Peyer's patch (tissue), 4 donors: Measurements from ENCODE around the gene SMOC1. TPM values are rescaled to one million over a fixed set of nuclear protein-coding genes. Genes with fewer than 3 reads are reported as not detected.

Source experiments
- DNase-seq, 3 donors: peaks; one replicate each; pipeline ENCODE4 v3.0.0-alpha.2; 2017 to 2019
- H3K27ac ChIP-seq, 4 donors: fragments of 200-600 bp; sonication (generic); one replicate each; pipeline ENCODE4 v1.5.1; 2016 to 2019
- H3K27me3 ChIP-seq, 2 donors: fragments of 200-600 bp; sonication (generic); one replicate each; pipeline ENCODE4 v1.5.1; 2019
- H3K36me3 ChIP-seq, 3 donors: fragments of 200-600 bp; sonication (generic); one replicate each; pipeline ENCODE4 v1.5.1; 2016 to 2019
- H3K4me1 ChIP-seq, 4 donors: fragments of 200-600 bp; sonication (generic); one replicate each; pipeline ENCODE4 v1.5.1; 2016 to 2019
- H3K4me3 ChIP-seq, 4 donors: fragments of 200-600 bp; sonication (generic); 1 replicate in 3 of 4; 2 replicates in 1 of 4; pipeline ENCODE4 v1.5.1; 2016 to 2019; ENCODE audit warnings: mild to moderate bottlenecking in 1 of 4
- H3K9me3 ChIP-seq, 4 donors: fragments of 200-600 bp; sonication (generic); one replicate each; pipeline ENCODE4 v1.5.1; 2016 to 2019; ENCODE audit warnings: mild to moderate bottlenecking in 1 of 4
- POLR2A ChIP-seq, 2 donors: fragments of 450-650 bp; IDR thresholded peaks; one replicate each; pipeline ENCODE4 v1.5.1; 2017; ENCODE audit warnings: antibody characterized with exemption in 2 of 2, mild to moderate bottlenecking in 2 of 2, moderate library complexity in 2 of 2
- total RNA-seq, 4 donors: library from RNA; depleted of rRNA; stranded (reverse); fragments of >200 nt; gene quantifications; one replicate each; pipeline ENCODE4 v1.1.0, GENCODE V29; 2016
- TF ChIP-seq, protein P1 (sequence below), 6 experiments: fragments of 450-650 bp in 4 of 6; fragments of 200-600 bp in 2 of 6; sonication (generic) in 1 of 6; IDR thresholded peaks; one replicate each; pipeline ENCODE4 v1.5.1; 2017 to 2019; ENCODE audit warnings: antibody characterized with exemption in 6 of 6, mild to moderate bottlenecking in 3 of 6, moderate library complexity in 1 of 6

The SMOC1 gene
- total RNA-seq, 4 donors from 2014 or later = 0.35 to 0.54 (median 0.38) TPM; not detected in 1

DNA sequence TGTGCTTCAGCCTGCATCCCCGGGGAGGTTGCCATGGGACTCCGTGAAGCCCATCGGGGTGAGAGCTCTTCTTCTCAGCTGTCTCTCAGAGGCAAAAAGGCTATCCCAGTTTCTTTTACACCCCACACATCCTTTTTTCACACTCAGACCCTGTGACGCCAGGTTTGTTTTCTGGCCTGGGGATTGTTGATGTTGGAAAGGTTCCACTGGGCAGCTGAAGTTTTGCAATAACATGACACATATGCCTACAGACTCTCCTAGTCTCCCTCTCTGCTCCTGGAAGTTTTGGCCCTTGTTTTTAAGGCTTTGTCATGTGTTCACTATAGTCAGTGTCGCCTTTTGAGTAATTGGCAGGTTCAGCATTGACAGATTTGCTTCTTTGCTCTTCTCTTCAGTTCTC is 118.6 kb downstream of the SMOC1 start:
- no peak for DNase-seq
- Histone ChIP-seq H3K36me3 (no peaks in the 10 kb centered on the region), H3K9me3 (no peaks in the 10 kb centered on the region), H3K27me3 (no peaks in the 10 kb centered on the region), H3K4me3 (no peak overlapping the region), H3K4me1 (no peaks in the 10 kb centered on the region), H3K27ac (no peak overlapping the region)
- no peak for TF ChIP-seq POLR2A (IDR thresholded peaks at IDR 0.05)
- TF ChIP-seq, protein P1, sequence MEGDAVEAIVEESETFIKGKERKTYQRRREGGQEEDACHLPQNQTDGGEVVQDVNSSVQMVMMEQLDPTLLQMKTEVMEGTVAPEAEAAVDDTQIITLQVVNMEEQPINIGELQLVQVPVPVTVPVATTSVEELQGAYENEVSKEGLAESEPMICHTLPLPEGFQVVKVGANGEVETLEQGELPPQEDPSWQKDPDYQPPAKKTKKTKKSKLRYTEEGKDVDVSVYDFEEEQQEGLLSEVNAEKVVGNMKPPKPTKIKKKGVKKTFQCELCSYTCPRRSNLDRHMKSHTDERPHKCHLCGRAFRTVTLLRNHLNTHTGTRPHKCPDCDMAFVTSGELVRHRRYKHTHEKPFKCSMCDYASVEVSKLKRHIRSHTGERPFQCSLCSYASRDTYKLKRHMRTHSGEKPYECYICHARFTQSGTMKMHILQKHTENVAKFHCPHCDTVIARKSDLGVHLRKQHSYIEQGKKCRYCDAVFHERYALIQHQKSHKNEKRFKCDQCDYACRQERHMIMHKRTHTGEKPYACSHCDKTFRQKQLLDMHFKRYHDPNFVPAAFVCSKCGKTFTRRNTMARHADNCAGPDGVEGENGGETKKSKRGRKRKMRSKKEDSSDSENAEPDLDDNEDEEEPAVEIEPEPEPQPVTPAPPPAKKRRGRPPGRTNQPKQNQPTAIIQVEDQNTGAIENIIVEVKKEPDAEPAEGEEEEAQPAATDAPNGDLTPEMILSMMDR (IDR thresholded peaks at IDR 0.05) = no peak

DNA sequence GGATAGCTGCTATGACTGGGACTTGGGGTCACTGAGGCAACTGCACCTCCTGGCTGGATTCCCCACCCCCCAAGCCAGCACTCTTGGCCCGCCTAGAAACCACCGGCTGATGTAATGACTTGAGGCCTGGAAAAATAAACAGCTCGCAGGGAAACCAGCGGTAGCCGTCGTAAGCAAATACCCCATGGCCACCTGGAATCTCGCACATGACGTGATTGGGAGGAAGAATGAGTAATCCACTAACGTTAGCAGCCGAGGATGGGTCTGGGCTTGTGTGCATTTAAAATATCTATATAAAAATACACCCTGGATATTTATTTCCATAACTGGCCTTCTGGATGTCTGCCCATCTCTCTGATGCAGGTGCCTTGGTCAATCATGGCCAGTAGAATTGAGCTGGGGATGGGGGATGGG is 120.1 kb downstream of the SMOC1 start:
- DNase-seq = no peak
- Histone ChIP-seq H3K4me1 (no peaks in the 10 kb centered on the region), H3K27ac (no peak overlapping the region), H3K9me3 (no peaks in the 10 kb centered on the region), H3K36me3 (no peaks in the 10 kb centered on the region), H3K27me3 (no peaks in the 10 kb centered on the region), H3K4me3 (no peak overlapping the region)
- TF ChIP-seq POLR2A (IDR thresholded peaks at IDR 0.05) = no peak
- TF ChIP-seq, protein P1 (IDR thresholded peaks at IDR 0.05) = no peak

DNA sequence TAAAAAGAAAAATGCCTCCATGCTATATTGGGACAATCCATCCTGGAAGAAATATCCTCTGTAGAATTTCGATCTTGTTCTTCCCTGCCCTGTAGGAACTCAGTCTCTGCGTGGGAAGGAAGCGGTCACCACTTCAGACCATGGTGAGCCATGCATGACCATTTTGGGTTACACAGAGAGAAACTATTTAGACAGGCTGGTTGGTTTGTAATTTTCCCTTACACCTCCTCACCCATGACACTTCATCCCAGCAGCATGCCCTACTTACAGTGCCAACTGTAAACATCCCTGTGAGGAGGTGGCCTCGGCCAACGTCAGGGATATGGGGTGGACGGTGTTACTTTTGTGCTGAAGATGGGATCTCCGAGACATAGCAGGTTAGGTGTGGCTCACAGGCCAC is 121.4 kb downstream of the SMOC1 start:
- no peak overlapping the region for H3K27ac ChIP-seq
- no peak overlapping the region for H3K4me3 ChIP-seq
- no peaks in the 10 kb centered on the region for H3K4me1 ChIP-seq
- H3K27me3 ChIP-seq = no peaks in the 10 kb centered on the region
- no peak for TF ChIP-seq POLR2A (IDR thresholded peaks at IDR 0.05)
- TF ChIP-seq, protein P1 (IDR thresholded peaks at IDR 0.05) = no peak
- H3K9me3 ChIP-seq = no peaks in the 10 kb centered on the region
- DNase-seq = no peak
- H3K36me3 ChIP-seq = no peaks in the 10 kb centered on the region

DNA sequence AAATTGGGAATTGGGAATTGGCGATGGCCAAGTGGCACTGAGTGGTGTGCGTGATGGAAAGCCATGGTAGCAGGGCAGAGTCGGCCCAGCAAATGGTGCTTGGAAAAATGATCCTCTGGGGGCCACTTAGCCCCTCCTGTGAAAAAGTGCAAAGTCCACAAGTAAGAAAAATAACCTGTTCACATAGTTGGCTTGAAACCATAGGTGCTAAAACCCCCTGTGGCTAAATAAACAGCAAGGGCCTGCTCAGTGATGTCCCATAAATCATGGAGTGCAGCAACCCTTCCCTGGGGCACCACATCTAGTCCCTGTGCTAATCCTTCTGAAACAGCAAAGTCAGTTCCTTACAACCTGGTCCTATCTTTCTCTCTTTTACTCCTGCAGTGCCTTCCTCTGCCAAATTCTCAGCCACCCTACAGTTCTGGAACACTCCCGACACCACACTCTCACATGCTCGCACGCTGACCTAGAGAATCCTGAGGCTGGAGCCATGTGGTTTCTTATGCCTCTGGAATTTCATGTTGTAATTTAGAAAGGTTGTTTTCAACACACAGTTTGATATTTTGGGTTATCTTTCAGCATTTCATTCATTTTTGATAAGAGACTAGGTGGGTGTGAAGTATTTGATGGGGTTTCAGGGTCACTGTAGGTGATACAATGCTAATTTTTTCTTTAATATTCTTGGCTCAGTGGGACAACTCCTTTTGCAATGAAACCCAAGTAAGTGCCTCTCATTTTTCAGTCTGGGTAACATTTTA is 123.6 kb downstream of the SMOC1 start:
- Histone ChIP-seq H3K27ac (no peak overlapping the region), H3K36me3 (no peaks in the 10 kb centered on the region), H3K4me3 (no peak overlapping the region), H3K4me1 (no peaks in the 10 kb centered on the region), H3K27me3 (no peaks in the 10 kb centered on the region), H3K9me3 (no peaks in the 10 kb centered on the region)
- DNase-seq = no peak
- TF ChIP-seq, protein P1 (IDR thresholded peaks at IDR 0.05) = no peak
- no peak for TF ChIP-seq POLR2A (IDR thresholded peaks at IDR 0.05)

DNA sequence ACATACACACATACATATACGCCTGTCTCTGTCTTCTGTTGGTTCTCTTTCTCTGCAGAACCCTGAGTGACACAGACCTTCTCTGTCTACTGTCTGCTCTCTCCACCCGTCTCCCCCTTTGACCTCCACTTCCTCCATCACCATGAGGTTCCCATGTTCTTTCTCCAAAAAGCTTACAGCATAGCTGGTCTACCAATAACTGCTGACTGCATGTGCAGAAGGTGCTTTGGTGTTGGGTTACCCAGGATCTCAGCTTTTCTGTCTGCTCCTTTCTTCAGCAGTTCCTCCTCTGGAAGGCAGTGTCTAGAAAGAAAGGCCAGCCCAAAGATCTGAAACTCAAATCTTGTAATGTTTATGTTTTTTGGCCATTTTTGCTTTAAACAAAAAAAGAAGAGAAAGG is 125.6 kb downstream of the SMOC1 start:
- Histone ChIP-seq H3K27me3 (no peaks in the 10 kb centered on the region), H3K4me3 (no peak overlapping the region), H3K36me3 (no peaks in the 10 kb centered on the region), H3K9me3 (no peaks in the 10 kb centered on the region), H3K4me1 (no peaks in the 10 kb centered on the region), H3K27ac (no peak overlapping the region)
- TF ChIP-seq, protein P1 (IDR thresholded peaks at IDR 0.05) = no peak
- TF ChIP-seq POLR2A (IDR thresholded peaks at IDR 0.05) = no peak
- no peak for DNase-seq
